Stimulated activated effector memory CD8-positive, alpha-beta T cell treated with anti-CD3 and anti-CD28 coated beads, Interleukin-12 subunit alpha, Interleukin-12 subunit beta, amount 100 ng/mL, for 72 hours (primary cell): ENCODE data around the gene LINC01488.

Source experiments
- ATAC-seq: fragments of 150-1000 bp; cut with Tn5 transposase; 2 replicates; pipeline ENCODE4 v1.10.0; 2021
- DNase-seq, 2 donors: peaks; one replicate each; pipeline ENCODE4 v3.0.0; 2021 to 2022; ENCODE audit warnings: low spot score in 2 of 2
- H3K27ac Mint-ChIP-seq: one replicate; pipeline ENCODE4 v1.8.0; 2022; ENCODE audit warnings: mild to moderate bottlenecking, mixed read lengths
- H3K36me3 Mint-ChIP-seq: one replicate; pipeline ENCODE4 v1.8.0; 2022; ENCODE audit warnings: mild to moderate bottlenecking, mixed read lengths
- H3K4me1 Mint-ChIP-seq: one replicate; pipeline ENCODE4 v1.8.0; 2022; ENCODE audit warnings: mixed read lengths
- H3K4me3 Mint-ChIP-seq: one replicate; pipeline ENCODE4 v1.8.0; 2022; ENCODE audit warnings: mild to moderate bottlenecking, mixed read lengths
- H3K9me3 Mint-ChIP-seq: one replicate; pipeline ENCODE4 v1.8.0; 2022; ENCODE audit warnings: mixed read lengths

LINC01488 gene

GRCh38 chr11:69481393-69481844 is at the start of gene LINC01488:
Gene LINC01488 (plus strand): TSS chr11:69481663.
- no peak for DNase-seq
- H3K4me3 Mint-ChIP-seq = no peak within 1 kb of the TSS
- no peaks in the 10 kb centered on the region for H3K4me1 Mint-ChIP-seq
- no peak within 1 kb of the TSS for H3K27ac Mint-ChIP-seq
- no peaks in the 10 kb centered on the region for H3K36me3 Mint-ChIP-seq
- H3K9me3 Mint-ChIP-seq = no peaks in the 10 kb centered on the region
- ATAC-seq = no peak

- no peak for ATAC-seq
- no peak overlapping the region for H3K4me3 Mint-ChIP-seq
- no peaks in the 10 kb centered on the region for H3K4me1 Mint-ChIP-seq
- no peaks in the 10 kb centered on the region for H3K36me3 Mint-ChIP-seq
- no peaks in the 10 kb centered on the region for H3K9me3 Mint-ChIP-seq
- no peak for DNase-seq
- no peak overlapping the region for H3K27ac Mint-ChIP-seq
These were observed 49.3 kb upstream of the LINC01488 start for GRCh38 chr11:69431893-69432738.

GRCh38 chr11:69433741-69434140 is 47.7 kb upstream of the LINC01488 start:
- no peak overlapping the region for H3K4me3 Mint-ChIP-seq
- H3K4me1 Mint-ChIP-seq = no peaks in the 10 kb centered on the region
- ATAC-seq (no peak), DNase-seq (no peak)
- H3K9me3 Mint-ChIP-seq = no peaks in the 10 kb centered on the region
- no peak overlapping the region for H3K27ac Mint-ChIP-seq
- H3K36me3 Mint-ChIP-seq = no peaks in the 10 kb centered on the region

- H3K27ac Mint-ChIP-seq = no peak overlapping the region
- no peak overlapping the region for H3K4me3 Mint-ChIP-seq
- ATAC-seq = no peak
- no peaks in the 10 kb centered on the region for H3K4me1 Mint-ChIP-seq
- H3K36me3 Mint-ChIP-seq = no peaks in the 10 kb centered on the region
- no peaks in the 10 kb centered on the region for H3K9me3 Mint-ChIP-seq
- no peak for DNase-seq
These were observed 47.0 kb upstream of the LINC01488 start for GRCh38 chr11:69434471-69434931.

GRCh38 chr11:69435161-69435986 is 46.1 kb upstream of the LINC01488 start:
- Mint-ChIP-seq H3K4me1 (no peaks in the 10 kb centered on the region), H3K4me3 (no peak overlapping the region), H3K36me3 (no peaks in the 10 kb centered on the region), H3K9me3 (no peaks in the 10 kb centered on the region), H3K27ac (no peak overlapping the region)
- ATAC-seq = no peak
- DNase-seq = no peak

GRCh38 chr11:69436041-69436982 is 45.2 kb upstream of the LINC01488 start:
- Mint-ChIP-seq H3K36me3 (no peaks in the 10 kb centered on the region), H3K27ac (no peak overlapping the region), H3K4me1 (no peaks in the 10 kb centered on the region), H3K4me3 (no peak overlapping the region), H3K9me3 (no peaks in the 10 kb centered on the region)
- no peak for DNase-seq
- no peak for ATAC-seq

- Mint-ChIP-seq H3K4me1 (no peaks in the 10 kb centered on the region), H3K4me3 (no peak overlapping the region), H3K27ac (no peak overlapping the region), H3K36me3 (no peaks in the 10 kb centered on the region), H3K9me3 (no peaks in the 10 kb centered on the region)
- peak; percentile 15 for ATAC-seq
- DNase-seq = no peak
These were observed 44.2 kb upstream of the LINC01488 start for GRCh38 chr11:69437001-69437875.

- no peaks in the 10 kb centered on the region for H3K36me3 Mint-ChIP-seq
- H3K4me3 Mint-ChIP-seq = no peak overlapping the region
- H3K27ac Mint-ChIP-seq = no peak overlapping the region
- DNase-seq (no peak), ATAC-seq (no peak)
- H3K9me3 Mint-ChIP-seq = no peaks in the 10 kb centered on the region
- H3K4me1 Mint-ChIP-seq = no peaks in the 10 kb centered on the region
These were observed 43.6 kb upstream of the LINC01488 start for GRCh38 chr11:69437876-69438205.

GRCh38 chr11:69438286-69438920 is 43.1 kb upstream of the LINC01488 start:
- Mint-ChIP-seq H3K4me1 (no peaks in the 10 kb centered on the region), H3K9me3 (no peaks in the 10 kb centered on the region), H3K27ac (no peak overlapping the region), H3K36me3 (no peaks in the 10 kb centered on the region), H3K4me3 (no peak overlapping the region)
- no peak for ATAC-seq
- DNase-seq = no peak

- Mint-ChIP-seq H3K27ac (no peak overlapping the region), H3K4me1 (peaks cover 5% of the 10 kb centered on the region), H3K4me3 (no peak overlapping the region), H3K9me3 (no peaks in the 10 kb centered on the region), H3K36me3 (no peaks in the 10 kb centered on the region)
- DNase-seq (no peak), ATAC-seq (no peak)
These were observed 42.3 kb upstream of the LINC01488 start for GRCh38 chr11:69439127-69439526.

- ATAC-seq (no peak), DNase-seq (no peak)
- Mint-ChIP-seq H3K4me1 (peaks cover 12% of the 10 kb centered on the region), H3K36me3 (no peaks in the 10 kb centered on the region), H3K27ac (no peak overlapping the region), H3K4me3 (no peak overlapping the region), H3K9me3 (no peaks in the 10 kb centered on the region)
These were observed 41.6 kb upstream of the LINC01488 start for GRCh38 chr11:69439651-69440464.

GRCh38 chr11:69440876-69441275 is 40.6 kb upstream of the LINC01488 start:
- no peak for DNase-seq
- H3K4me3 Mint-ChIP-seq = no peak overlapping the region
- no peaks in the 10 kb centered on the region for H3K36me3 Mint-ChIP-seq
- no peaks in the 10 kb centered on the region for H3K9me3 Mint-ChIP-seq
- ATAC-seq = no peak
- H3K4me1 Mint-ChIP-seq = peaks cover 12% of the 10 kb centered on the region
- no peak overlapping the region for H3K27ac Mint-ChIP-seq
